ENCODE data around the gene TRPM2.

GRCh38 chr21:44392916-44393315, 39.5 kb downstream of the TRPM2 start:
- TF ChIP-seq, protein P1, sequence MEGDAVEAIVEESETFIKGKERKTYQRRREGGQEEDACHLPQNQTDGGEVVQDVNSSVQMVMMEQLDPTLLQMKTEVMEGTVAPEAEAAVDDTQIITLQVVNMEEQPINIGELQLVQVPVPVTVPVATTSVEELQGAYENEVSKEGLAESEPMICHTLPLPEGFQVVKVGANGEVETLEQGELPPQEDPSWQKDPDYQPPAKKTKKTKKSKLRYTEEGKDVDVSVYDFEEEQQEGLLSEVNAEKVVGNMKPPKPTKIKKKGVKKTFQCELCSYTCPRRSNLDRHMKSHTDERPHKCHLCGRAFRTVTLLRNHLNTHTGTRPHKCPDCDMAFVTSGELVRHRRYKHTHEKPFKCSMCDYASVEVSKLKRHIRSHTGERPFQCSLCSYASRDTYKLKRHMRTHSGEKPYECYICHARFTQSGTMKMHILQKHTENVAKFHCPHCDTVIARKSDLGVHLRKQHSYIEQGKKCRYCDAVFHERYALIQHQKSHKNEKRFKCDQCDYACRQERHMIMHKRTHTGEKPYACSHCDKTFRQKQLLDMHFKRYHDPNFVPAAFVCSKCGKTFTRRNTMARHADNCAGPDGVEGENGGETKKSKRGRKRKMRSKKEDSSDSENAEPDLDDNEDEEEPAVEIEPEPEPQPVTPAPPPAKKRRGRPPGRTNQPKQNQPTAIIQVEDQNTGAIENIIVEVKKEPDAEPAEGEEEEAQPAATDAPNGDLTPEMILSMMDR (IDR thresholded peaks at IDR 0.05), result no peak
- TF ChIP-seq ZFX (IDR thresholded peaks at IDR 0.05; ENCODE audit: borderline replicate concordance), result no peak
